Measurements from ENCODE around the gene CFAP77.

The CFAP77 gene

GRCh38 chr9:132424857-132425674 lies 15.1 kb downstream of the CFAP77 start:
- Histone ChIP-seq H3K27ac (ENCODE audit: insufficient read depth in 1 of 2, low read depth in 1 of 2, low read length in 2 of 2, poor library complexity in 1 of 2, severe bottlenecking in 2 of 2) (no peak overlapping the region), H3K27me3 (replicated peaks in 2 of 5; ENCODE audit: control insufficient read depth in 4 of 5, insufficient read depth in 5 of 5, low read length in 4 of 5) (peaks cover 7 to 75% (median 26%) of the 10 kb centered on the region in 5 experiments), H3K4me1 (ENCODE audit: control extremely low read depth in 1 of 4, control insufficient read depth in 4 of 4, insufficient read depth in 4 of 4, low read length in 3 of 4) (no peaks in the 10 kb centered on the region), H3K4me3 (ENCODE audit: control insufficient read depth in 1 of 7, extremely low read depth in 1 of 7, insufficient read depth in 4 of 7, low read depth in 2 of 7, low read length in 6 of 7) (no peak overlapping the region), H3K36me3 (ENCODE audit: control insufficient read depth in 4 of 4, insufficient read depth in 4 of 4, low read length in 3 of 4) (no peaks in the 10 kb centered on the region), H3K9me3 (ENCODE audit: control extremely low read depth in 1 of 5, control insufficient read depth in 4 of 5, insufficient read depth in 2 of 5, low read depth in 1 of 5, low read length in 4 of 5) (no peaks in the 10 kb centered on the region)
- DNase-seq, result no peak
- 43% methylated on average over 18 of the region's 22 CpGs for WGBS (ENCODE audit: insufficient coverage)
- POLR2A ChIA-PET, result no interaction called here
- CTCF ChIA-PET, result interaction anchor here (1.1 kb wide), 1 partner anchor 11 kb away, joined by 3 read pairs; no protein-coding TSS in a partner anchor

GRCh38 chr9:132425675-132426062 lies 15.7 kb downstream of the CFAP77 start:
- Histone ChIP-seq H3K4me3 (ENCODE audit: control insufficient read depth in 1 of 7, extremely low read depth in 1 of 7, insufficient read depth in 4 of 7, low read depth in 2 of 7, low read length in 6 of 7) (no peak overlapping the region), H3K9me3 (ENCODE audit: control extremely low read depth in 1 of 5, control insufficient read depth in 4 of 5, insufficient read depth in 2 of 5, low read depth in 1 of 5, low read length in 4 of 5) (no peaks in the 10 kb centered on the region), H3K27ac (ENCODE audit: insufficient read depth in 1 of 2, low read depth in 1 of 2, low read length in 2 of 2, poor library complexity in 1 of 2, severe bottlenecking in 2 of 2) (no peak overlapping the region), H3K27me3 (replicated peaks in 2 of 5; ENCODE audit: control insufficient read depth in 4 of 5, insufficient read depth in 5 of 5, low read length in 4 of 5) (peaks cover 7 to 80% (median 25%) of the 10 kb centered on the region in 5 experiments), H3K4me1 (ENCODE audit: control extremely low read depth in 1 of 4, control insufficient read depth in 4 of 4, insufficient read depth in 4 of 4, low read length in 3 of 4) (no peaks in the 10 kb centered on the region), H3K36me3 (ENCODE audit: control insufficient read depth in 4 of 4, insufficient read depth in 4 of 4, low read length in 3 of 4) (no peaks in the 10 kb centered on the region)
- ChIA-PET POLR2A (no interaction called here), CTCF (interaction anchor here (1.1 kb wide), 1 partner anchor 12 kb away, joined by 3 read pairs; no protein-coding TSS in a partner anchor)
- WGBS (ENCODE audit: insufficient coverage), result no CpG with 5 or more reads among the region's 7 CpGs
- DNase-seq, result no peak

- Histone ChIP-seq H3K9me3 (ENCODE audit: control extremely low read depth in 1 of 5, control insufficient read depth in 4 of 5, insufficient read depth in 2 of 5, low read depth in 1 of 5, low read length in 4 of 5) (peaks cover 0 to 4% (median 0%) of the 10 kb centered on the region in 5 experiments), H3K27ac (ENCODE audit: insufficient read depth in 1 of 2, low read depth in 1 of 2, low read length in 2 of 2, poor library complexity in 1 of 2, severe bottlenecking in 2 of 2) (no peak overlapping the region), H3K4me3 (ENCODE audit: control insufficient read depth in 1 of 7, extremely low read depth in 1 of 7, insufficient read depth in 4 of 7, low read depth in 2 of 7, low read length in 6 of 7) (no peak overlapping the region), H3K27me3 (replicated peaks in 2 of 5; ENCODE audit: control insufficient read depth in 4 of 5, insufficient read depth in 5 of 5, low read length in 4 of 5) (peaks cover 11 to 90% (median 29%) of the 10 kb centered on the region in 5 experiments), H3K4me1 (ENCODE audit: control extremely low read depth in 1 of 4, control insufficient read depth in 4 of 4, insufficient read depth in 4 of 4, low read length in 3 of 4) (no peaks in the 10 kb centered on the region), H3K36me3 (ENCODE audit: control insufficient read depth in 4 of 4, insufficient read depth in 4 of 4, low read length in 3 of 4) (no peaks in the 10 kb centered on the region)
- POLR2A ChIA-PET, result no interaction called here
- no peak for DNase-seq
- 26% methylated on average over 8 of the region's 17 CpGs for WGBS (ENCODE audit: insufficient coverage)
- CTCF ChIA-PET, result interaction anchor here (1.1 kb wide), 1 partner anchor 134 kb away, joined by 3 read pairs; no protein-coding TSS in a partner anchor
Measured at GRCh38 chr9:132426639-132427414, 16.8 kb downstream of the CFAP77 start.

GRCh38 chr9:132430998-132431397 lies 21.0 kb downstream of the CFAP77 start:
- no CpG with 5 or more reads among the region's 1 CpG for WGBS (ENCODE audit: insufficient coverage)
- Histone ChIP-seq H3K36me3 (ENCODE audit: control insufficient read depth in 4 of 4, insufficient read depth in 4 of 4, low read length in 3 of 4) (no peaks in the 10 kb centered on the region), H3K4me3 (ENCODE audit: control insufficient read depth in 1 of 7, extremely low read depth in 1 of 7, insufficient read depth in 4 of 7, low read depth in 2 of 7, low read length in 6 of 7) (no peak overlapping the region), H3K9me3 (ENCODE audit: control extremely low read depth in 1 of 5, control insufficient read depth in 4 of 5, insufficient read depth in 2 of 5, low read depth in 1 of 5, low read length in 4 of 5) (peaks cover 0 to 4% (median 0%) of the 10 kb centered on the region in 5 experiments), H3K27me3 (replicated peaks in 2 of 5; ENCODE audit: control insufficient read depth in 4 of 5, insufficient read depth in 5 of 5, low read length in 4 of 5) (peaks cover 6 to 65% (median 19%) of the 10 kb centered on the region in 5 experiments), H3K27ac (ENCODE audit: insufficient read depth in 1 of 2, low read depth in 1 of 2, low read length in 2 of 2, poor library complexity in 1 of 2, severe bottlenecking in 2 of 2) (no peak overlapping the region), H3K4me1 (ENCODE audit: control extremely low read depth in 1 of 4, control insufficient read depth in 4 of 4, insufficient read depth in 4 of 4, low read length in 3 of 4) (no peaks in the 10 kb centered on the region)
- ChIA-PET POLR2A (no interaction called here), CTCF (no interaction called here)
- DNase-seq, result no peak

- Histone ChIP-seq H3K27me3 (replicated peaks in 2 of 5; ENCODE audit: control insufficient read depth in 4 of 5, insufficient read depth in 5 of 5, low read length in 4 of 5) (peaks cover 4 to 44% (median 10%) of the 10 kb centered on the region in 5 experiments), H3K4me1 (ENCODE audit: control extremely low read depth in 1 of 4, control insufficient read depth in 4 of 4, insufficient read depth in 4 of 4, low read length in 3 of 4) (no peaks in the 10 kb centered on the region), H3K4me3 (ENCODE audit: control insufficient read depth in 1 of 7, extremely low read depth in 1 of 7, insufficient read depth in 4 of 7, low read depth in 2 of 7, low read length in 6 of 7) (no peak overlapping the region), H3K9me3 (ENCODE audit: control extremely low read depth in 1 of 5, control insufficient read depth in 4 of 5, insufficient read depth in 2 of 5, low read depth in 1 of 5, low read length in 4 of 5) (peaks cover 0 to 4% (median 0%) of the 10 kb centered on the region in 5 experiments), H3K36me3 (ENCODE audit: control insufficient read depth in 4 of 4, insufficient read depth in 4 of 4, low read length in 3 of 4) (no peaks in the 10 kb centered on the region), H3K27ac (ENCODE audit: insufficient read depth in 1 of 2, low read depth in 1 of 2, low read length in 2 of 2, poor library complexity in 1 of 2, severe bottlenecking in 2 of 2) (no peak overlapping the region)
- DNase-seq, result no peak
- ChIA-PET CTCF (no interaction called here), POLR2A (no interaction called here)
- WGBS (ENCODE audit: insufficient coverage), result 94% methylated on average over 3 of the region's 10 CpGs
Measured at GRCh38 chr9:132434881-132435280, 24.9 kb downstream of the CFAP77 start.

- no peak overlapping the region for H3K4me3 ChIP-seq (ENCODE audit: control insufficient read depth in 1 of 7, extremely low read depth in 1 of 7, insufficient read depth in 4 of 7, low read depth in 2 of 7, low read length in 6 of 7)
- ChIA-PET CTCF (no interaction called here), POLR2A (no interaction called here)
- H3K27me3 ChIP-seq (replicated peaks in 2 of 5; ENCODE audit: control insufficient read depth in 4 of 5, insufficient read depth in 5 of 5, low read length in 4 of 5), result peaks cover 0 to 46% (median 22%) of the 10 kb centered on the region in 5 experiments
- no peaks in the 10 kb centered on the region for H3K36me3 ChIP-seq (ENCODE audit: control insufficient read depth in 4 of 4, insufficient read depth in 4 of 4, low read length in 3 of 4)
- 69% methylated on average over 4 of the region's 4 CpGs for WGBS (ENCODE audit: insufficient coverage)
- no peaks in the 10 kb centered on the region for H3K9me3 ChIP-seq (ENCODE audit: control extremely low read depth in 1 of 5, control insufficient read depth in 4 of 5, insufficient read depth in 2 of 5, low read depth in 1 of 5, low read length in 4 of 5)
- H3K4me1 ChIP-seq (ENCODE audit: control extremely low read depth in 1 of 4, control insufficient read depth in 4 of 4, insufficient read depth in 4 of 4, low read length in 3 of 4), result peaks cover 0 to 4% (median 0%) of the 10 kb centered on the region in 4 experiments
- DNase-seq, result no peak
- no peak overlapping the region for H3K27ac ChIP-seq (ENCODE audit: insufficient read depth in 1 of 2, low read depth in 1 of 2, low read length in 2 of 2, poor library complexity in 1 of 2, severe bottlenecking in 2 of 2)
Measured at GRCh38 chr9:132439153-132439552, 29.1 kb downstream of the CFAP77 start.

GRCh38 chr9:132440735-132441134 lies 30.7 kb downstream of the CFAP77 start:
- Histone ChIP-seq H3K27me3 (replicated peaks in 2 of 5; ENCODE audit: control insufficient read depth in 4 of 5, insufficient read depth in 5 of 5, low read length in 4 of 5) (peaks cover 0 to 36% (median 19%) of the 10 kb centered on the region in 5 experiments), H3K4me1 (ENCODE audit: control extremely low read depth in 1 of 4, control insufficient read depth in 4 of 4, insufficient read depth in 4 of 4, low read length in 3 of 4) (peaks cover 0 to 5% (median 0%) of the 10 kb centered on the region in 4 experiments), H3K36me3 (ENCODE audit: control insufficient read depth in 4 of 4, insufficient read depth in 4 of 4, low read length in 3 of 4) (no peaks in the 10 kb centered on the region), H3K9me3 (ENCODE audit: control extremely low read depth in 1 of 5, control insufficient read depth in 4 of 5, insufficient read depth in 2 of 5, low read depth in 1 of 5, low read length in 4 of 5) (no peaks in the 10 kb centered on the region), H3K4me3 (ENCODE audit: control insufficient read depth in 1 of 7, extremely low read depth in 1 of 7, insufficient read depth in 4 of 7, low read depth in 2 of 7, low read length in 6 of 7) (no peak overlapping the region), H3K27ac (ENCODE audit: insufficient read depth in 1 of 2, low read depth in 1 of 2, low read length in 2 of 2, poor library complexity in 1 of 2, severe bottlenecking in 2 of 2) (no peak overlapping the region)
- WGBS (ENCODE audit: insufficient coverage), result 83% methylated on average over 5 of the region's 6 CpGs
- CTCF ChIA-PET, result no interaction called here
- POLR2A ChIA-PET, result no interaction called here
- no peak for DNase-seq

Data from common myeloid progenitor, CD34-positive (primary cell).